K562 (cell line): ENCODE results near the gene MGAT4C. TPM values are rescaled to one million over a fixed set of nuclear protein-coding genes. Genes with fewer than 3 reads are reported as not detected.

ENCODE experiments used
- ATAC-seq: fragments of 200-7000 bp; cut with Tn5 transposase; 3 replicates; pipeline ENCODE4 v1.9.1; 2020; ENCODE audit warnings: moderate library complexity
- BruUV-seq: library from RNA; stranded (reverse); fragments of 400-500 nt; replicated peaks from 2 replicates; lab custom pipeline; 2021; lab: Mats Ljungman, UMichigan
- CTCF ChIA-PET: fragments of 300-600 bp; formaldehyde crosslinking; extraction: SDS; loops from one replicate; lab custom pipeline; 2021; ENCODE audit warnings: low intra/inter-chr PET ratio; lab: Yijun Ruan, JAX
- POLR2A ChIA-PET: fragments of 300-600, 350-650 bp; sonication (Branson Sonifier 250); formaldehyde crosslinking; extraction: SDS; loops from one replicate; lab custom pipeline; 2021; ENCODE audit warnings: antibody characterized with exemption, inconsistent platforms; lab: Yijun Ruan, JAX
- DNase-seq, 4 experiments: peaks; one replicate each; pipeline versions ENCODE4 v3.0.0 to v3.0.0-alpha.2; 2011 to 2018; ENCODE audit warnings: low spot score in 3 of 4, mixed read lengths in 3 of 4; ENCODE audit errors: extremely low read depth in 1 of 4
- FAIRE-seq: peaks from 2 replicates; lab custom pipeline; 2011; peaks lifted over from hg19 to GRCh38; lab: Jason Lieb, UNC
- H2AFZ ChIP-seq: 2 replicates; pipeline ENCODE4 v1.6.0; 2011; ENCODE audit warnings: low read depth, low read length, control low read depth, inconsistent platforms
- H3K27ac ChIP-seq: fragments of 200-600 bp; 3 replicates; pipeline ENCODE4 v1.8.0; 2011; ENCODE audit warnings: low read depth, mild to moderate bottlenecking, control low read depth, inconsistent platforms, low read length, moderate library complexity, mixed read lengths; ENCODE audit errors: extremely low read depth
- H3K27me3 ChIP-seq, 2 experiments: fragments of 300-600 bp in 1 of 2; 2 replicates in 1 of 2; 3 replicates in 1 of 2; pipeline versions ENCODE4 v1.6.0 to v1.8.0; 2011; ENCODE audit warnings: inconsistent platforms in 2 of 2, low read length in 2 of 2, mild to moderate bottlenecking in 1 of 2, mixed read lengths in 1 of 2, moderate library complexity in 1 of 2; ENCODE audit not compliant: control insufficient read depth in 2 of 2, insufficient read depth in 2 of 2
- H3K36me3 ChIP-seq: fragments of 300-600 bp; 3 replicates; pipeline ENCODE4 v1.8.0; 2011; ENCODE audit warnings: mild to moderate bottlenecking, low read length, inconsistent platforms; ENCODE audit not compliant: control insufficient read depth, insufficient read depth
- H3K4me1 ChIP-seq, 2 experiments: fragments of 200-600 bp in 1 of 2; replicated peaks in 1 of 2; 2 replicates in 1 of 2; 3 replicates in 1 of 2; pipeline versions ENCODE4 v1.5.1 to v1.8.0; 2011; ENCODE audit warnings: inconsistent platforms in 2 of 2, low read length in 2 of 2, mild to moderate bottlenecking in 1 of 2, mixed read lengths in 1 of 2, moderate library complexity in 1 of 2; ENCODE audit not compliant: control insufficient read depth in 2 of 2, insufficient read depth in 2 of 2
- H3K4me2 ChIP-seq: 2 replicates; pipeline ENCODE4 v1.6.1; 2011; ENCODE audit warnings: low read length, control low read depth, inconsistent platforms, mixed read lengths; ENCODE audit not compliant: insufficient read depth
- H3K4me3 ChIP-seq: fragments of 200-600 bp; sonication (generic), shearing (Covaris generic); 2 replicates; pipeline ENCODE4 v1.5.1; 2016; ENCODE audit warnings: control low read depth, inconsistent platforms
- H3K79me2 ChIP-seq: fragments of 200-600 bp; 3 replicates; pipeline ENCODE4 v1.8.0; 2011; ENCODE audit warnings: low read length, inconsistent platforms; ENCODE audit not compliant: control insufficient read depth, insufficient read depth
- H3K9ac ChIP-seq, 2 experiments: 2 replicates each; pipeline versions ENCODE4 v1.6.0 to v1.6.1; 2011; ENCODE audit warnings: low read depth in 2 of 2, low read length in 2 of 2, control low read depth in 1 of 2, inconsistent platforms in 1 of 2, mild to moderate bottlenecking in 1 of 2, mixed read lengths in 1 of 2; ENCODE audit not compliant: insufficient read depth in 1 of 2
- H3K9me1 ChIP-seq: one replicate; pipeline ENCODE4 v1.6.0; 2011; ENCODE audit warnings: inconsistent platforms, mild to moderate bottlenecking, low read length, moderate library complexity; ENCODE audit not compliant: control insufficient read depth, insufficient read depth
- H3K9me3 ChIP-seq: replicated peaks from 2 replicates; pipeline ENCODE4 v1.5.1; 2011; ENCODE audit warnings: low read depth, low read length, inconsistent platforms; ENCODE audit not compliant: control insufficient read depth, insufficient read depth
- H4K20me1 ChIP-seq: replicated peaks from 2 replicates; pipeline ENCODE4 v1.6.1; 2011; ENCODE audit warnings: low read length, inconsistent platforms, mixed read lengths; ENCODE audit not compliant: control insufficient read depth, insufficient read depth
- ARNT ChIP-seq, 2 experiments: fragments of 450-650 bp; IDR thresholded peaks; 2 replicates each; pipeline ENCODE4 v1.6.1; 2016; ENCODE audit warnings: mild to moderate bottlenecking in 1 of 2
- CEBPB ChIP-seq: fragments of 450-650 bp; IDR thresholded peaks from 2 replicates; pipeline ENCODE4 v1.6.1; 2016; ENCODE audit warnings: missing genetic modification characterization, missing compliant biosample characterization
- CEBPG ChIP-seq, 3 experiments: fragments of 200-800 bp in 1 of 3; sonication (Bioruptor generic) in 1 of 3; sonication (generic) in 1 of 3; formaldehyde crosslinking in 1 of 3; IDR thresholded peaks in 2 of 3; conservative IDR thresholded peaks in 1 of 3; 2 replicates each; pipeline versions ENCODE4 v1.6.1 to v1.8.0; 2016 to 2022; ENCODE audit warnings: missing compliant biosample characterization in 2 of 3, missing genetic modification characterization in 2 of 3, mild to moderate bottlenecking in 1 of 3, missing genetic modification reagents in 1 of 3
- DDX20 ChIP-seq: fragments of 450-650 bp; IDR thresholded peaks from 2 replicates; pipeline ENCODE4 v1.6.1; 2016; ENCODE audit warnings: missing genetic modification characterization, low read depth, mild to moderate bottlenecking, missing compliant biosample characterization, moderate library complexity
- NFE2L1 ChIP-seq: fragments of 450-650 bp; IDR thresholded peaks from 2 replicates; pipeline ENCODE4 v1.6.1; 2016; ENCODE audit warnings: missing genetic modification characterization, low read depth, mild to moderate bottlenecking, missing compliant biosample characterization, moderate library complexity, borderline replicate concordance
- NFIC ChIP-seq: fragments of 450-650 bp; IDR thresholded peaks from 2 replicates; pipeline ENCODE4 v1.6.1; 2017; ENCODE audit warnings: mild to moderate bottlenecking, inconsistent platforms
- NFIX ChIP-seq: fragments of 250-450 bp; sonication (Bioruptor Pico); IDR thresholded peaks from 2 replicates; pipeline ENCODE4 v1.4.0; 2020; ENCODE audit warnings: low read depth, mild to moderate bottlenecking, moderate library complexity
- SMAD4 ChIP-seq: fragments of 250-450 bp; sonication (Bioruptor Pico); conservative IDR thresholded peaks from 2 replicates; pipeline ENCODE4 v1.8.0; 2021; ENCODE audit warnings: inconsistent platforms, mild to moderate bottlenecking, moderate library complexity
- THAP7 ChIP-seq: fragments of 250-450 bp; sonication (Bioruptor Pico); IDR thresholded peaks from 2 replicates; pipeline ENCODE4 v1.5.0; 2021
- ZNF431 ChIP-seq: sonication (generic); formaldehyde crosslinking; IDR thresholded peaks from 2 replicates; pipeline ENCODE4 v1.8.0; 2022; ENCODE audit warnings: mild to moderate bottlenecking, missing genetic modification reagents
- ZNF717 ChIP-seq: fragments of 250-450 bp; sonication (Bioruptor Pico); IDR thresholded peaks from 2 replicates; pipeline ENCODE4 v1.5.0; 2021
- WGBS: fragments of 100-300 bp; shearing (Covaris generic); methylation state at CpG from one replicate; pipeline ENCODE4 v1.1.6; 2016; ENCODE audit warnings: low coverage, mixed read lengths; ENCODE audit not compliant: insufficient coverage; ENCODE audit errors: missing lambda C conversion rate; 5-methylcytosine and 5-hydroxymethylcytosine counted together
- in situ Hi-C: fragments of 300-500 bp; cut with MboI; formaldehyde crosslinking; loops from 4 replicates; pipeline ENCODE4 v1.15.0; 2018; ENCODE audit warnings: inconsistent platforms, mixed read lengths
- intact Hi-C: fragments of 100-400 bp; cut with micrococcal nuclease; formaldehyde crosslinking; loops from 2 replicates; pipeline ENCODE4 v1.14.2; 2022
- polyA plus RNA-seq, 8 experiments: library from polyadenylated mRNA; depleted of rRNA in 4 of 8; stranded (reverse) in 5 of 8; unstranded in 3 of 8; fragments of >200 nt; fragmentation: Nextera tagmentation in 2 of 8; fragmentation: Illumina TruSeq in 1 of 8; extraction: Ambion mirVana in 2 of 8; extraction: Trizol in 1 of 8; gene quantifications; 2 replicates each; pipeline versions ENCODE4 v1.2.1 to v1.2.3, GENCODE V29; 2011 to 2014; ENCODE audit warnings: inconsistent platforms in 1 of 8, missing spikeins in 1 of 8
- total RNA-seq, 7 experiments: library from RNA; depleted of rRNA in 6 of 7; stranded (reverse); fragments of >200 nt in 6 of 7; fragmentation: Illumina TruSeq in 2 of 7; extraction: Trizol in 2 of 7; gene quantifications; 2 replicates each; pipeline versions ENCODE4 v1.2.1 to v1.2.3, GENCODE V29; 2011 to 2021; ENCODE audit warnings: low replicate concordance in 1 of 7

Gene MGAT4C
- total and polyA plus RNA-seq, 9 of the 15 experiments (the other 6 are each of a cell fraction or from before 2014, with no cell fraction given), result not detected

GRCh38 chr12:86230516-86231146, 25.6 kb downstream of the MGAT4C start:
- intact Hi-C loops, result no loop called here
- no peak overlapping the region for H3K4me2 ChIP-seq
- H3K79me2 ChIP-seq, result no peaks in the 10 kb centered on the region
- no peak overlapping the region for H3K27ac ChIP-seq
- no peaks in the 10 kb centered on the region for H3K36me3 ChIP-seq
- H3K9ac ChIP-seq, result no peak overlapping the region
- DNase-seq, result no peak
- in situ Hi-C loops, result no loop called here
- H3K9me1 ChIP-seq, result no peaks in the 10 kb centered on the region
- no peaks in the 10 kb centered on the region for H3K4me1 ChIP-seq
- ChIA-PET POLR2A (no interaction called here), CTCF (no interaction called here)
- no TSS peak for BruUV-seq
- ATAC-seq, result no peak
- no peaks in the 10 kb centered on the region for H3K27me3 ChIP-seq
- H2AFZ ChIP-seq, result no peak overlapping the region
- no peaks in the 10 kb centered on the region for H4K20me1 ChIP-seq
- no peak for FAIRE-seq
- TF ChIP-seq ZNF717 (no peak), SMAD4 (CRISPR knock-in tag) (no peak), CEBPG (CRISPR knock-in tag; IDR thresholded peaks at IDR 0.05) (no peak), CEBPG (tag; conservative IDR thresholded peaks at IDR 0.05 in 1 of 2, IDR thresholded peaks at IDR 0.05 in 1 of 2) (no peak), THAP7 (CRISPR knock-in tag) (no peak), NFIC (no peak), NFE2L1 (tag) (no peak), ARNT (IDR thresholded peaks at IDR 0.05) (no peak), ZNF431 (CRISPR knock-in tag) (no peak), CEBPB (no peak), DDX20 (no peak), NFIX (CRISPR knock-in tag) (no peak)
- 2% methylated on average over 8 of the region's 8 CpGs for WGBS
- H3K4me3 ChIP-seq, result no peak overlapping the region
- H3K9me3 ChIP-seq, result no peaks in the 10 kb centered on the region
